Motor neuron (in vitro differentiated cells): ENCODE measurements around the gene MAPRE2. TPM values are rescaled to one million over a fixed set of nuclear protein-coding genes. Genes with fewer than 3 reads are reported as not detected.

ENCODE experiments used
- ATAC-seq, 8 experiments: fragments of 200-7000 bp; cut with Tn5 transposase; replicated peaks in 6 of 8; 2 replicates each; pipeline ENCODE4 v1.8.0; 2021; ENCODE audit warnings: mild to moderate bottlenecking in 8 of 8, moderate library complexity in 8 of 8
- H3K27ac ChIP-seq, 2 donors: fragments of 250-450 bp; sonication (Bioruptor Pico); 2 replicates each; pipeline ENCODE4 v1.9.0; 2021; ENCODE audit warnings: antibody characterized with exemption in 2 of 2, mild to moderate bottlenecking in 2 of 2, moderate library complexity in 1 of 2
- H3K4me1 ChIP-seq, 2 donors: fragments of 250-450 bp; sonication (Bioruptor Pico); replicated peaks in 1 of 2; 2 replicates each; pipeline ENCODE4 v1.6.1; 2021; ENCODE audit warnings: antibody characterized with exemption in 2 of 2, mild to moderate bottlenecking in 2 of 2, moderate library complexity in 1 of 2
- H3K4me3 ChIP-seq, 5 donors: fragments of 250-450 bp; sonication (Bioruptor Pico); 2 replicates each; pipeline ENCODE4 v1.9.0; 2021; ENCODE audit warnings: antibody characterized with exemption in 5 of 5, mild to moderate bottlenecking in 5 of 5, moderate library complexity in 4 of 5
- WGBS, 10 experiments: fragments of 450-650 bp; shearing (Covaris generic); methylation state at CpG; one replicate each; pipeline ENCODE4 v1.0.0; 2022; 5-methylcytosine and 5-hydroxymethylcytosine counted together
- in situ Hi-C, 9 experiments: fragments of 400-800 bp; cut with MboI; loops; one replicate each; pipeline ENCODE4 v1.15.0; 2021; ENCODE audit warnings: low sequenced_read_pairs in 9 of 9, low pct_unique_long_range_greater_than_20kb in 2 of 9; ENCODE audit not compliant: unreplicated experiment in 9 of 9
- total RNA-seq, 8 experiments: library from RNA; unstranded; fragments of 300-600 nt; gene quantifications; 2 replicates each; pipeline versions ENCODE4 v1.2.3 to v1.2.4, GENCODE V29; 2022

The MAPRE2 gene
- total RNA-seq, 8 experiments from 2014 or later, result 24.7 to 88.2 (median 67.2) TPM

- no peak overlapping the region for H3K27ac ChIP-seq
- peaks cover 5 to 16% of the 10 kb centered on the region in 2 donors for H3K4me1 ChIP-seq
- H3K4me3 ChIP-seq, result no peak overlapping the region
- in situ Hi-C loops, result no loop called here
- 62 to 100% (median 93%) methylated on average over 2 to 3 of the region's 3 CpGs for WGBS, 10 experiments
- ATAC-seq, result no peak
These were observed 69.6 kb downstream of the MAPRE2 start for GRCh38 chr18:35110554-35111485.

- ATAC-seq, result no peak
- in situ Hi-C loops, result no loop called here
- no peak overlapping the region for H3K4me3 ChIP-seq
- H3K4me1 ChIP-seq, result peaks cover 8 to 12% of the 10 kb centered on the region in 2 donors
- no peak overlapping the region for H3K27ac ChIP-seq
These were observed 71.5 kb downstream of the MAPRE2 start for GRCh38 chr18:35112696-35113095.

- Histone ChIP-seq H3K4me1 (peaks cover 20 to 28% of the 10 kb centered on the region in 2 donors), H3K27ac (no peak overlapping the region), H3K4me3 (no peak overlapping the region)
- 70 to 100% (median 94%) methylated on average over 1 to 3 of the region's 3 CpGs; no CpG with 5 or more reads in 1 of the 10 experiments for whole genome bisulfite sequencing, 10 experiments
- no peak for ATAC-seq
- in situ Hi-C loops, result no loop called here
These were observed 73.1 kb downstream of the MAPRE2 start for GRCh38 chr18:35114305-35114704.

GRCh38 chr18:35116784-35117318, 75.6 kb downstream of the MAPRE2 start:
- H3K27ac ChIP-seq, result peak overlapping the region in 1 of 2 donors; percentile 63
- in situ Hi-C loops, result no loop called here
- no peak for ATAC-seq
- no peak overlapping the region for H3K4me3 ChIP-seq
- 67 to 100% (median 87%) methylated on average over 1 to 7 of the region's 9 CpGs; no CpG with 5 or more reads in 2 of the 10 experiments for WGBS, 10 experiments
- peaks cover 20 to 48% of the 10 kb centered on the region in 2 donors for H3K4me1 ChIP-seq

- 83 to 100% (median 100%) methylated on average over 1 to 5 of the region's 6 CpGs; no CpG with 5 or more reads in 2 of the 10 experiments for WGBS, 10 experiments
- no peak overlapping the region for H3K4me3 ChIP-seq
- in situ Hi-C loops, result no loop called here
- peak overlapping the region in 1 of 2 donors; percentile 63 for H3K27ac ChIP-seq
- ATAC-seq, result peak in 1 of 8 experiments; percentile 5
- H3K4me1 ChIP-seq, result peaks cover 20 to 53% of the 10 kb centered on the region in 2 donors
These were observed 76.2 kb downstream of the MAPRE2 start for GRCh38 chr18:35117372-35117771.

- in situ Hi-C loops, result no loop called here
- Histone ChIP-seq H3K4me3 (peak overlapping the region in 2 of 5 donors; percentile 10 to 15), H3K27ac (peak overlapping the region; percentile 12 to 63), H3K4me1 (peaks cover 26 to 59% of the 10 kb centered on the region in 2 donors)
- peak; percentile 52 to 97 (median 94) for ATAC-seq
- 10 to 80% (median 20%) methylated on average over 2 to 6 of the region's 7 CpGs; no CpG with 5 or more reads in 5 of the 10 experiments for WGBS, 10 experiments
These were observed 76.8 kb downstream of the MAPRE2 start for GRCh38 chr18:35117951-35118411.

GRCh38 chr18:35118641-35119040, 77.4 kb downstream of the MAPRE2 start:
- ATAC-seq, result peak in 1 of 8 experiments; percentile 26
- H3K4me1 ChIP-seq, result peaks cover 27 to 62% of the 10 kb centered on the region in 2 donors
- peak overlapping the region; percentile 63 to 68 for H3K27ac ChIP-seq
- 20 to 100% (median 100%) methylated on average over 1 to 3 of the region's 3 CpGs; no CpG with 5 or more reads in 1 of the 10 experiments for WGBS, 10 experiments
- in situ Hi-C loops, result no loop called here
- no peak overlapping the region for H3K4me3 ChIP-seq

- ATAC-seq, result no peak
- no peak overlapping the region for H3K4me3 ChIP-seq
- no peak overlapping the region for H3K27ac ChIP-seq
- in situ Hi-C loops, result no loop called here
- 27 to 96% (median 88%) methylated on average over 3 of the region's 3 CpGs for WGBS, 10 experiments
- H3K4me1 ChIP-seq, result peaks cover 27 to 62% of the 10 kb centered on the region in 2 donors
These were observed 79.8 kb downstream of the MAPRE2 start for GRCh38 chr18:35121038-35121437.

GRCh38 chr18:35121531-35121930, 80.3 kb downstream of the MAPRE2 start:
- in situ Hi-C loops, result no loop called here
- Histone ChIP-seq H3K4me1 (peaks cover 27 to 62% of the 10 kb centered on the region in 2 donors), H3K4me3 (no peak overlapping the region), H3K27ac (no peak overlapping the region)
- WGBS, 10 experiments, result 80 to 100% (median 100%) methylated on average over 1 of the region's 1 CpG; no CpG with 5 or more reads in 1 of the 10 experiments
- no peak for ATAC-seq

- H3K27ac ChIP-seq, result peak overlapping the region in 1 of 2 donors; percentile 37
- 63 to 100% (median 87%) methylated on average over 2 to 9 of the region's 15 CpGs for WGBS, 10 experiments
These were observed 81.5 kb downstream of the MAPRE2 start for GRCh38 chr18:35122586-35123224.

GRCh38 chr18:35123811-35124210, 82.6 kb downstream of the MAPRE2 start:
- in situ Hi-C loops, result no loop called here
- peaks cover 9 to 39% of the 10 kb centered on the region in 2 donors for H3K4me1 ChIP-seq
- no peak for ATAC-seq
- H3K27ac ChIP-seq, result no peak overlapping the region
- no peak overlapping the region for H3K4me3 ChIP-seq

More at GRCh38 chr18:35122586-35123224, 81.5 kb downstream of the MAPRE2 start:
- in situ Hi-C loops, result no loop called here
- ATAC-seq, result peak in 4 of 8 experiments; percentile 25 to 64 (median 44)
- Histone ChIP-seq H3K4me1 (peaks cover 19 to 50% of the 10 kb centered on the region in 2 donors), H3K4me3 (no peak overlapping the region)

- 71 to 100% (median 88%) methylated on average over 1 to 4 of the region's 4 CpGs; no CpG with 5 or more reads in 2 of the 10 experiments for WGBS, 10 experiments
- no peak overlapping the region for H3K27ac ChIP-seq
- peaks cover 18 to 19% of the 10 kb centered on the region in 2 donors for H3K4me1 ChIP-seq
- in situ Hi-C loops, result loop anchor here in 1 of 9 experiments (25.0 kb wide), 1 partner anchor 115 kb away; no protein-coding TSS in a partner anchor
- H3K4me3 ChIP-seq, result no peak overlapping the region
- ATAC-seq, result peak in 2 of 8 experiments; percentile 49 to 61
These were observed 86.0 kb downstream of the MAPRE2 start for GRCh38 chr18:35127201-35127600.
